Adipose tissue (tissue), 3 donors: Measurements from ENCODE around the gene REM2. TPM values are rescaled to one million over a fixed set of nuclear protein-coding genes. Genes with fewer than 3 reads are reported as not detected.
"Not testable (repeated sequence)": the region's sequence is repeated elsewhere in the genome, so short reads cannot be mapped to it uniquely, and the experiment has no call there.

ENCODE experiments used
- H3K27ac ChIP-seq: one replicate; pipeline ENCODE4 v1.5.1; 2013; ENCODE audit warnings: low read depth, low read length
- WGBS, 3 donors: extraction: QIAGEN DNeasy Blood & Tissue Kit; methylation state at CpG; one replicate each; pipeline ENCODE4 v1.1.7; 2013; 5-methylcytosine and 5-hydroxymethylcytosine counted together
- polyA plus RNA-seq, 3 donors: library from polyadenylated mRNA; stranded (reverse); fragments of 200-250 nt; gene quantifications; one replicate each; pipeline ENCODE4 v1.2.3, GENCODE V29; 2013
- donor health status: healthy with polysubstance abuse.
- donor health status: Bipolar disorder and iron deficiency.
- donor health status: healthy.

The REM2 gene
- polyA plus RNA-seq, 3 donors, result 0.22 to 0.51 TPM; not detected in 1

GRCh38 chr14:22914836-22915235, 31.8 kb downstream of the REM2 start:
- H3K27ac ChIP-seq, result not testable (repeated sequence)
- 79 to 96% (median 79%) methylated on average over 4 of the region's 4 CpGs for WGBS, 3 donors

- H3K27ac ChIP-seq, result no peak overlapping the region
- 57 to 86% (median 65%) methylated on average over 8 of the region's 8 CpGs for WGBS, 3 donors
These were observed 33.0 kb downstream of the REM2 start for GRCh38 chr14:22915886-22916521.

GRCh38 chr14:22918804-22919600, 36.0 kb downstream of the REM2 start, which contains the start of gene RBM23:
TSS of gene RBM23 (minus strand) at chr14:22919149.
- WGBS, 3 donors, result 0 to 1% (median 0%) methylated on average over 45 to 46 of the region's 46 CpGs
- H3K27ac ChIP-seq, result peak within 1 kb of the TSS; percentile 92

GRCh38 chr14:22919601-22919921, 36.5 kb downstream of the REM2 start:
- WGBS, 3 donors, result 7 to 9% (median 8%) methylated on average over 10 of the region's 10 CpGs
- H3K27ac ChIP-seq, result peak overlapping the region; percentile 40

GRCh38 chr14:22920697-22921096, 37.7 kb downstream of the REM2 start:
- WGBS, 3 donors, result 90 to 92% (median 90%) methylated on average over 6 of the region's 6 CpGs
- H3K27ac ChIP-seq, result no peak overlapping the region

- 88% methylated on average over 2 of the region's 2 CpGs for WGBS, 3 donors
- H3K27ac ChIP-seq, result no peak overlapping the region
These were observed 39.3 kb downstream of the REM2 start for GRCh38 chr14:22922294-22922693.

GRCh38 chr14:22923746-22924145, 40.7 kb downstream of the REM2 start:
- WGBS, 3 donors, result 96 to 99% (median 97%) methylated on average over 5 of the region's 5 CpGs
- H3K27ac ChIP-seq, result no peak overlapping the region

- 93 to 95% (median 94%) methylated on average over 8 of the region's 8 CpGs for WGBS, 3 donors
These were observed 42.5 kb downstream of the REM2 start for GRCh38 chr14:22925513-22925912.

GRCh38 chr14:22926316-22926715, 43.3 kb downstream of the REM2 start:
- 75 to 88% (median 79%) methylated on average over 4 of the region's 4 CpGs for WGBS, 3 donors
- H3K27ac ChIP-seq, result no peak overlapping the region

More at GRCh38 chr14:22925513-22925912, 42.5 kb downstream of the REM2 start:
- H3K27ac ChIP-seq, result no peak overlapping the region

GRCh38 chr14:22928237-22929103, 45.4 kb downstream of the REM2 start:
- peak overlapping the region; percentile 31 for H3K27ac ChIP-seq
- 9 to 11% (median 10%) methylated on average over 12 of the region's 12 CpGs for WGBS, 3 donors

- H3K27ac ChIP-seq, result peak within 1 kb of the TSS; percentile 31
- 0 to 1% (median 0%) methylated on average over 51 of the region's 51 CpGs for WGBS, 3 donors
These were observed 46.3 kb downstream of the REM2 start, which contains the start of gene PRMT5 for GRCh38 chr14:22929104-22929960. TSS of gene PRMT5 (minus strand) at chr14:22929376. CDS start at chr14:22929361, 15 bp downstream.

- peak overlapping the region; percentile 28 for H3K27ac ChIP-seq
- 1 to 2% (median 1%) methylated on average over 2 of the region's 2 CpGs for WGBS, 3 donors
These were observed 46.9 kb downstream of the REM2 start for GRCh38 chr14:22929961-22930364.

- no peak overlapping the region for H3K27ac ChIP-seq
- WGBS, 3 donors, result 18 to 92% (median 87%) methylated on average over 3 of the region's 3 CpGs
These were observed 49.1 kb downstream of the REM2 start for GRCh38 chr14:22932146-22932545.

GRCh38 chr14:22935156-22935555, 52.1 kb downstream of the REM2 start:
- WGBS, 3 donors, result 67 to 89% (median 83%) methylated on average over 1 of the region's 1 CpG
- no peak overlapping the region for H3K27ac ChIP-seq
